GM18951 (cell line): ENCODE data around the gene KCNH1.

ENCODE experiments used
- POLR2A ChIP-seq: IDR thresholded peaks from 4 replicates; pipeline ENCODE4 v1.6.1; 2011; ENCODE audit warnings: mild to moderate bottlenecking; ENCODE audit not compliant: insufficient read length, insufficient read depth; ENCODE audit errors: extremely low read depth
- in situ Hi-C: fragments of 300-500 bp; cut with MboI; formaldehyde crosslinking; loops from one replicate; pipeline ENCODE4 v1.12.0; 2022; ENCODE audit warnings: low sequenced_read_pairs, mixed read lengths, inconsistent platforms; ENCODE audit not compliant: unreplicated experiment

Gene KCNH1

GRCh38 chr1:210696709-210697108 is 437.2 kb downstream of the KCNH1 start:
- in situ Hi-C loops = no loop called here
- TF ChIP-seq POLR2A = no peak

GRCh38 chr1:210695026-210695425 is 438.9 kb downstream of the KCNH1 start:
- in situ Hi-C loops = no loop called here
- no peak for TF ChIP-seq POLR2A

GRCh38 chr1:210692796-210693195 is 441.2 kb downstream of the KCNH1 start:
- TF ChIP-seq POLR2A = no peak
- in situ Hi-C loops = no loop called here

- in situ Hi-C loops = no loop called here
These were observed 442.8 kb downstream of the KCNH1 start for GRCh38 chr1:210691039-210691610.

GRCh38 chr1:210690236-210690635 is 443.7 kb downstream of the KCNH1 start:
- in situ Hi-C loops = no loop called here
- no peak for TF ChIP-seq POLR2A

More at GRCh38 chr1:210691039-210691610, 442.8 kb downstream of the KCNH1 start:
- TF ChIP-seq POLR2A = no peak

GRCh38 chr1:210689826-210690225 is 444.1 kb downstream of the KCNH1 start:
- no peak for TF ChIP-seq POLR2A
- in situ Hi-C loops = no loop called here

GRCh38 chr1:210688512-210689234 is 445.3 kb downstream of the KCNH1 start:
- in situ Hi-C loops = no loop called here
- TF ChIP-seq POLR2A = no peak

GRCh38 chr1:210687582-210688279 is 446.2 kb downstream of the KCNH1 start:
- TF ChIP-seq POLR2A = no peak
- in situ Hi-C loops = no loop called here

GRCh38 chr1:210686841-210687240 is 447.1 kb downstream of the KCNH1 start:
- in situ Hi-C loops = no loop called here
- TF ChIP-seq POLR2A = no peak

- in situ Hi-C loops = no loop called here
- no peak for TF ChIP-seq POLR2A
These were observed 448.7 kb downstream of the KCNH1 start for GRCh38 chr1:210685295-210685650.

GRCh38 chr1:210684466-210685294 is 449.3 kb downstream of the KCNH1 start:
- in situ Hi-C loops = no loop called here
- TF ChIP-seq POLR2A = no peak

- TF ChIP-seq POLR2A = no peak
These were observed 450.4 kb downstream of the KCNH1 start for GRCh38 chr1:210683403-210684047.

GRCh38 chr1:210681158-210681557 is 452.8 kb downstream of the KCNH1 start:
- TF ChIP-seq POLR2A = no peak
- in situ Hi-C loops = no loop called here

More at GRCh38 chr1:210683403-210684047, 450.4 kb downstream of the KCNH1 start:
- in situ Hi-C loops = no loop called here
